Mesenchymal stem cell (in vitro differentiated cells and primary cell): ENCODE data around the gene CSTF3.

Source experiments
- DNase-seq: peaks from one replicate; pipeline ENCODE4 v3.0.0-alpha.2; 2013
- H2AFZ ChIP-seq: one replicate; pipeline ENCODE4 v1.6.1; 2013; ENCODE audit warnings: low read depth, mild to moderate bottlenecking, control low read depth, inconsistent platforms, low read length, moderate library complexity
- H2AK5ac ChIP-seq: 2 replicates; pipeline ENCODE4 v1.6.1; 2013; ENCODE audit warnings: low read length, moderate library complexity, mild to moderate bottlenecking, inconsistent platforms; ENCODE audit not compliant: severe bottlenecking
- H2BK120ac ChIP-seq: one replicate; pipeline ENCODE4 v1.6.1; 2013; ENCODE audit warnings: low read depth, mild to moderate bottlenecking, inconsistent platforms, low read length, moderate library complexity
- H2BK12ac ChIP-seq, 2 experiments: one replicate each; pipeline ENCODE4 v1.6.1; 2013; ENCODE audit warnings: inconsistent platforms in 2 of 2, low read length in 2 of 2, mild to moderate bottlenecking in 2 of 2, moderate library complexity in 2 of 2, control low read depth in 1 of 2
- H2BK15ac ChIP-seq: one replicate; pipeline ENCODE4 v1.6.1; 2013; ENCODE audit warnings: mild to moderate bottlenecking, low read depth, inconsistent platforms; ENCODE audit not compliant: poor library complexity, severe bottlenecking
- H2BK5ac ChIP-seq: 2 replicates; pipeline ENCODE4 v1.6.1; 2013; ENCODE audit warnings: low read depth, mild to moderate bottlenecking, low read length, control low read depth, inconsistent platforms; ENCODE audit not compliant: poor library complexity, severe bottlenecking
- H3K14ac ChIP-seq, 2 experiments: one replicate each; pipeline ENCODE4 v1.6.1; 2013; ENCODE audit warnings: inconsistent platforms in 2 of 2, low read length in 2 of 2, control low read depth in 1 of 2, mild to moderate bottlenecking in 1 of 2, moderate library complexity in 1 of 2
- H3K18ac ChIP-seq, 2 experiments: one replicate each; pipeline ENCODE4 v1.6.1; 2013; ENCODE audit warnings: inconsistent platforms in 2 of 2, low read length in 2 of 2, control low read depth in 1 of 2, low read depth in 1 of 2, mild to moderate bottlenecking in 1 of 2
- H3K23ac ChIP-seq, 2 experiments: one replicate each; pipeline ENCODE4 v1.6.1; 2013; ENCODE audit warnings: inconsistent platforms in 2 of 2, low read length in 2 of 2, mild to moderate bottlenecking in 2 of 2, moderate library complexity in 2 of 2, control low read depth in 1 of 2
- H3K27ac ChIP-seq: 2 replicates; pipeline ENCODE4 v1.5.1; 2013; ENCODE audit warnings: mild to moderate bottlenecking, moderate library complexity, low read length, control low read depth, inconsistent platforms; ENCODE audit not compliant: poor library complexity, severe bottlenecking
- H3K27me3 ChIP-seq, 2 experiments: 2 replicates each; pipeline versions ENCODE4 v1.6.1 to v1.7.0; 2013; ENCODE audit warnings: low read length in 2 of 2, mild to moderate bottlenecking in 2 of 2, moderate library complexity in 2 of 2, control low read depth in 1 of 2, inconsistent platforms in 1 of 2; ENCODE audit not compliant: control insufficient read depth in 1 of 2, insufficient read depth in 1 of 2
- H3K36me3 ChIP-seq, 2 experiments: 2 replicates each; pipeline versions ENCODE4 v1.6.1 to v1.7.0; 2013; ENCODE audit warnings: low read length in 2 of 2, control low read depth in 1 of 2, inconsistent platforms in 1 of 2, low read depth in 1 of 2, mild to moderate bottlenecking in 1 of 2; ENCODE audit not compliant: insufficient read depth in 2 of 2, control insufficient read depth in 1 of 2
- H3K4ac ChIP-seq, 2 experiments: one replicate each; pipeline ENCODE4 v1.6.1; 2013; ENCODE audit warnings: inconsistent platforms in 2 of 2, low read length in 2 of 2, mild to moderate bottlenecking in 2 of 2, moderate library complexity in 2 of 2, control low read depth in 1 of 2, low read depth in 1 of 2
- H3K4me1 ChIP-seq: 2 replicates; pipeline ENCODE4 v1.6.1; 2013; ENCODE audit warnings: low read depth, low read length, control low read depth; ENCODE audit not compliant: control insufficient read depth, insufficient read depth
- H3K4me2 ChIP-seq: 2 replicates; pipeline ENCODE4 v1.6.1; 2013; ENCODE audit warnings: low read length, mild to moderate bottlenecking, inconsistent platforms; ENCODE audit not compliant: poor library complexity, severe bottlenecking
- H3K4me3 ChIP-seq, 2 experiments: 2 replicates each; pipeline versions ENCODE4 v1.5.1 to v1.7.0; 2013; ENCODE audit warnings: low read length in 2 of 2, mild to moderate bottlenecking in 2 of 2, control low read depth in 1 of 2, low read depth in 1 of 2; ENCODE audit not compliant: insufficient read depth in 1 of 2
- H3K79me1 ChIP-seq: replicated peaks from 2 replicates; pipeline ENCODE4 v1.6.1; 2013; ENCODE audit warnings: mild to moderate bottlenecking, control low read depth, low read length, inconsistent platforms; ENCODE audit not compliant: poor library complexity, severe bottlenecking
- H3K9ac ChIP-seq: 2 replicates; pipeline ENCODE4 v1.7.0; 2013; ENCODE audit warnings: mild to moderate bottlenecking, low read length, moderate library complexity
- H3K9me3 ChIP-seq: 2 replicates; pipeline ENCODE4 v1.7.0; 2013; ENCODE audit warnings: mild to moderate bottlenecking, low read length; ENCODE audit not compliant: control insufficient read depth
- H4K8ac ChIP-seq: one replicate; pipeline ENCODE4 v1.6.1; 2013; ENCODE audit warnings: inconsistent platforms, mild to moderate bottlenecking, low read length, moderate library complexity
- H4K91ac ChIP-seq: one replicate; pipeline ENCODE4 v1.6.1; 2013; ENCODE audit warnings: mild to moderate bottlenecking, low read length, inconsistent platforms
- WGBS: methylation state at CpG from one replicate; pipeline ENCODE4 v1.1.7; 2013; ENCODE audit warnings: mixed read lengths; 5-methylcytosine and 5-hydroxymethylcytosine counted together

The CSTF3 gene

DNA sequence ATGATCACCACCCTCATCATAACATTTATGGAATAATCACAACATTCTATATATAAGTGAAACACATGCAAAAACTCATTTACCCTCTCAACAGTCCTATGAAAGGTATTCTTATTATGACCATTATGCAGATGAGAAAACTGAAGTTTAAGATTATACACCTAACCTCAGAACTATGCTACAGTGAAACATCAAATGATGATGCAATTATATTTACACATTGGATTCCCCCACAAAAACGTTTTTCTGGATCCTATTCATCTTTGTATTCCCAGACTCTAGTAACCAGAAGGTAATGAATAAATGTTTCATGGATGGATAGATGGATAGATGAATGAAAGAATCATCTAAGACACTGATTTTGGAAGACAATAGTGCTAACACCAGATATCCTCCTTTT, 67.1 kb downstream of the CSTF3 start:
- WGBS: no CpG with 5 or more reads among the region's 1 CpG
- no peak overlapping the region for H4K8ac ChIP-seq
- no peak overlapping the region for H2AK5ac ChIP-seq
- H3K4me1 ChIP-seq: no peaks in the 10 kb centered on the region
- no peak overlapping the region for H2BK12ac ChIP-seq
- no peak overlapping the region for H3K4me2 ChIP-seq
- no peak overlapping the region for H2BK15ac ChIP-seq
- no peak overlapping the region for H3K4ac ChIP-seq
- H2AFZ ChIP-seq: no peak overlapping the region
- no peak overlapping the region for H3K27ac ChIP-seq
- H3K4me3 ChIP-seq: no peak overlapping the region
- no peaks in the 10 kb centered on the region for H3K9me3 ChIP-seq
- no peak overlapping the region for H3K23ac ChIP-seq
- no peaks in the 10 kb centered on the region for H3K27me3 ChIP-seq
- no peak for DNase-seq
- H3K14ac ChIP-seq: no peak overlapping the region
- H3K18ac ChIP-seq: no peak overlapping the region
- peaks cover 0 to 80% of the 10 kb centered on the region in 2 experiments for H3K36me3 ChIP-seq
- no peak overlapping the region for H3K9ac ChIP-seq
- no peak overlapping the region for H2BK5ac ChIP-seq
- H4K91ac ChIP-seq: no peak overlapping the region
- no peaks in the 10 kb centered on the region for H3K79me1 ChIP-seq
- H2BK120ac ChIP-seq: no peak overlapping the region

DNA sequence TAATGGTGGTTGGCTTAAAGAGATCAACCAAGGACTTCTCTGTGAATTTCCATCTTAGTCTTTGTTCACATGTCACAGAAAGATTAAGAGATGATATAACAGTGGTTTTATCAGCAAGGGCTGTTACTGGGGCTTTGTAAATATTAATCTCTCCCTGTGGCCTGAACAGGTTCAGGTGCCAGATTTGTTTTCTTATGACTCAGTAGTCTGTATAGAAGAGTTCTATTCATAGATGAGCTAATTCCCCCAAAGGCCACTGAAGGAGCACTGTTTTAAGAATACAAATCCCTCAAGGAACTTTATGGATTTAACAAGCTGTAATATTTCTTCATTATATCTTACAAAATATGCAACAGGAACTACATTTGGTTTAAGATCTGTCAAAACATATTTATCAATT, 71.5 kb downstream of the CSTF3 start:
- Histone ChIP-seq H2AK5ac (no peak overlapping the region), H3K4me3 (no peak overlapping the region), H3K4me1 (no peaks in the 10 kb centered on the region), H3K4ac (no peak overlapping the region), H3K27ac (no peak overlapping the region), H2BK12ac (no peak overlapping the region), H3K9ac (no peak overlapping the region), H2BK15ac (no peak overlapping the region), H3K23ac (no peak overlapping the region), H3K79me1 (peaks cover 1% of the 10 kb centered on the region), H3K4me2 (no peak overlapping the region), H2BK5ac (no peak overlapping the region), H3K14ac (no peak overlapping the region), H3K9me3 (no peaks in the 10 kb centered on the region), H4K8ac (no peak overlapping the region), H4K91ac (no peak overlapping the region), H3K36me3 (peaks cover 6 to 81% of the 10 kb centered on the region in 2 experiments), H3K27me3 (no peaks in the 10 kb centered on the region), H2AFZ (no peak overlapping the region), H3K18ac (no peak overlapping the region), H2BK120ac (no peak overlapping the region)
- DNase-seq: peak; percentile 21

DNA sequence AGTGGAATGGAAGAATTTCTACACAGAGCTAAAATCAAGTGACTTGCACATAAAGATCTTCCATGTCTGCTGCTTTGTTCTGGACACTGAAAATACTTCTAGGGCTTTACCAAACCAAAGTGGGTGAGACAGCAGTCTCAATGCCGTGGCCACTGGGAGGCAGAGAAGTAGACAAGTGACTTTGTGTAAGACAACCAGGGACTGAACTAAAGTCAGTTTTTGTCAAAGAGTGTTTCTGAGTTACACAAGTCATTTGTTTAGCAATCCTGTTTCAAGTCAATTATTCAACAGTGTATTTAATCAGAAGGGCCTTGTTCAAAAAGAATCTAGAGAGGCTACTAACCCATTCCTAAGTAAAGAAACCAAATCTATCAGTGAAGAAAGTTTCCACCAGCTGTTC, 75.3 kb downstream of the CSTF3 start:
- Histone ChIP-seq H3K4me3 (no peak overlapping the region), H3K27ac (no peak overlapping the region), H2AFZ (no peak overlapping the region), H4K8ac (no peak overlapping the region), H3K23ac (no peak overlapping the region), H3K79me1 (peaks cover 3% of the 10 kb centered on the region), H2BK12ac (no peak overlapping the region), H3K4ac (no peak overlapping the region), H3K36me3 (peaks cover 23 to 89% of the 10 kb centered on the region in 2 experiments), H2BK15ac (no peak overlapping the region), H3K4me1 (no peaks in the 10 kb centered on the region), H3K9ac (no peak overlapping the region), H4K91ac (no peak overlapping the region), H3K18ac (no peak overlapping the region), H2BK120ac (no peak overlapping the region), H2AK5ac (no peak overlapping the region), H3K9me3 (no peaks in the 10 kb centered on the region), H3K14ac (no peak overlapping the region), H2BK5ac (no peak overlapping the region), H3K4me2 (no peak overlapping the region), H3K27me3 (no peaks in the 10 kb centered on the region)
- no peak for DNase-seq
- WGBS: 78% methylated on average over 1 of the region's 1 CpG

DNA sequence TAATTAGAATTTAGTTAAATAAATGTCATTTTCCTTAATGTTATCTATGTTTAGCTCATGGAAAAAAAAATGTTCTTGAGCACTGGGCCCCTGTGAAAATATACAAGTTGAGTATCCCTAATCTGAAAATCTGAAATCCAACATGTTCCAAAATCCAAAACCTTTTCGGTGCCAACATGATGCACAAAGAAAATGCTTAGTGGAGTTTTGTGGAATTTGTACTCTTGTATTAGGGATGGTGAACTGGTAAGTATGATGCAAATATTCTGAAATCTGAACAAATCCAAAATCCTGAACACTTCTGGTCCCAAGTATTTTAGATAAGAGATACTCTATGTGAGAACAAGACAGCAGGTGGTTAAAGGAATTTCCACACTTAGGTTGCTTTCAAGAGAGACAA, 77.4 kb downstream of the CSTF3 start:
- Histone ChIP-seq H3K23ac (no peak overlapping the region), H2BK120ac (no peak overlapping the region), H3K4me2 (no peak overlapping the region), H3K4me3 (no peak overlapping the region), H4K91ac (no peak overlapping the region), H3K36me3 (peaks cover 29 to 89% of the 10 kb centered on the region in 2 experiments), H3K18ac (no peak overlapping the region), H2AK5ac (no peak overlapping the region), H3K79me1 (peaks cover 7% of the 10 kb centered on the region), H2BK12ac (no peak overlapping the region), H3K9ac (no peak overlapping the region), H2AFZ (no peak overlapping the region), H4K8ac (no peak overlapping the region), H3K4ac (no peak overlapping the region), H3K27me3 (no peaks in the 10 kb centered on the region), H3K14ac (no peak overlapping the region), H2BK15ac (no peak overlapping the region), H2BK5ac (no peak overlapping the region), H3K9me3 (no peaks in the 10 kb centered on the region), H3K27ac (no peak overlapping the region), H3K4me1 (no peaks in the 10 kb centered on the region)
- DNase-seq: no peak
- WGBS: 100% methylated on average over 1 of the region's 1 CpG
